ENCODE results near the gene PLCL2.

Gene PLCL2

DNA sequence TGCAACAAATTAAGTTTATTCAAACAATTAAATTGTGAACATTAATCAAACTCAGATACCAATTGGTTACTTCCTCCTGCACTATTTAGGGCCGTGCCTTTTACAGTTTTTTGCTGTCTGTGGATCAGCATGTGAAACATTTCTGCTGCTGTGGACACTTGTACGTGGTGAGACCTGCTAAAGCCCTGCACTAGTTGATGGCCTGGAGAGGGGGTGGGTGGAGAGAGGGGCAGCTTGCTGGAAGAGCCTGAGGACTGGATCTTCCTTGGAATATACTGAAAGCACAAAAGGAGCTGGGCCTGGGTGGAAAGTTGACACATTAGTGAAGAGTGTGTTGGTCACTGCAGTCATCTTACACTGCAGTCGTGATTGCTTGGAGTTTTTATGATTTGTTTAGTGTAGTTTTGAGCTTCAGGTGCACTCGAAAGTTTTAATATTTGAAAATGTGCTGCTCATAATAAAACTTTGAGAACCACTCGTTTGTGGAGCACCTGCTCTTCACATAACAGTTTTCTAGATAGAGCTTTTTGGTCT is 11.4 kb downstream of the PLCL2 start:
- DNase-seq: no peak

GRCh38 chr3:16896820-16897219 is 12.1 kb downstream of the PLCL2 start:
- DNase-seq: no peak

GRCh38 chr3:16897254-16897926 is 12.6 kb downstream of the PLCL2 start:
- no peak for DNase-seq

DNA sequence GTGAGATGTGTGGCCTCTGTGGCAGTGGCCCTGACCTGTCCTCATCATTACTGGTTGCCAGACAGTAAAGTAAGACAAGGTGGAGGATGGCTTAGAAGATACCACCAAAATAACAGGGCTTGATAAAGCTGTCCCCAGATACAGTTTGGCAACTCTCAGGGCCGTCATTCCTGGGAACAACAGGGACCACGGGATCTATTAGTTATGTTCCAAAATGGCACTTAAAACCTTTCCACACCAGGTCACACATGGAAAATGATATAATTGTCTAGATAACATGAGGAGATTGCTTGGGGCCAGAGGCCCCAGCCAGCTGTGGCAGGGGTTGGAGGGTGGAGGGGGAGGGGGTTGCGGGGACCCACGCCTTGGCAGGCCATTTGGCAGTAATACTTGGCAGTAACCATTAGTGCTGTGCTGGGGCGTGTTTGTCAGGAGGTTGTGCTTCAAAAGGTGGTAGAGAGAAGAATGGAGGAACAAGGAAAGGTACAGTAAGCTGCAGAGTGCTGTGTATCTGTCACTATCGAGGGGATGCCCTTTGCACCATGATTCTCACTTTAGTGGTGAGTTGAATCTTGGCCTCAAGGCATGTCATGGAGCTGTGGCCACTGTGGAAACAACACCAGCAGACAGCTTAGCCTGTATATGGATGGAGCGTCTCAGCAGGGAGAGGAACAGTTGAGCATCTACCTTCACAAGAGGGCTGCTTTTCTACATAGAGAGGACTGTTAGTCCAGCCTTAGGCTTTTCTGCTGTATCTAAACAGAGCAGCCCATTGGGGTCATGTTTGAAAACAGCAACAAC is 14.0 kb downstream of the PLCL2 start:
- DNase-seq: no peak

GRCh38 chr3:16899919-16900318 is 15.2 kb downstream of the PLCL2 start:
- DNase-seq: no peak

GRCh38 chr3:16900779-16901440 is 16.2 kb downstream of the PLCL2 start:
- no peak for DNase-seq

DNA sequence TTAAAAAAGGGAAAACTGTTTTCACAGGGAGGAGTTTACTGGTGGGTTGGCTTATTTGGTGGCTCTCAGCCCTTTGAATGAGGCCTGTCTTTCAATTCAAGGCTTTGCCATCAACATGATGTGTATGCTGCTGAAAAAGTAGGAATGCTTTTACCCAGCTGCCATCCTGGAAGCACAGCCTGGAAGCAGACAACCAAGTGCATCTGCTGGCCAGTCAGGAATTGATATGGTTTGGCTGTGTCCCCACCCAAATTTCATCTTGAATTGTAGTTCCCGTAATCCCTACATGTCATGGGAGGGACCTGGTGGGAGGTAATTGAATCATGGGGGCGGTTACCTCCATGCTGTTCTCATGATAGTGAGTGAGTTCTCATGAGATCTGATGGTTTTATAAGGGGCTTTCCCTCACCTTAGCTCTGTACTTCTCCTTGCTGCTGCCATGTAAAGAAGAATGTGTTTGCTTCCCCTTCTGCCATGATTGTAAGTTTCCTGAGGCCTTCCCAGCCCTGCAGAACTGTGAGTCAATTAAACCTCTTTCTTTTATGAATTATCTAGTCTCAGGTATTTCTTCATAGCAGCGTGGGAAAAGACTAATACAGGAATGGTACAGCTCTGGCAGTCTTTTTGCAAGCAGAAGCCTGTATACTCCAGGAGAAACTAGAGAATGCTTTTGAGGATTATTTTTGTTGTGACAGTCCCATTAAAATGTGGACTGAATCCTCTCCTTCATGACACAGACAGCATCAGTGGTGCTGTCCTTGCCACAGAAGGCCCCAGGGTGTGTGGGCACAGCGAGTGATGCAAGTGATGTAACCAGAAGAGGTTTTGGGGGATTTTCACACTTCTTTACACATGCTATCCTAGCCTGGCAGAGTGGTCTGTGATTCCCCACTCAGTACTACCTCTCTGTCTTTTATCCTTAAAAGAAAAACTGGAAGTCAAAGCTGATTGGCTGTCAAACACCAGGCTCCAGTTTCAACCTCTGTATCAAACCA is 20.0 kb downstream of the PLCL2 start:
- no peak for DNase-seq

DNA sequence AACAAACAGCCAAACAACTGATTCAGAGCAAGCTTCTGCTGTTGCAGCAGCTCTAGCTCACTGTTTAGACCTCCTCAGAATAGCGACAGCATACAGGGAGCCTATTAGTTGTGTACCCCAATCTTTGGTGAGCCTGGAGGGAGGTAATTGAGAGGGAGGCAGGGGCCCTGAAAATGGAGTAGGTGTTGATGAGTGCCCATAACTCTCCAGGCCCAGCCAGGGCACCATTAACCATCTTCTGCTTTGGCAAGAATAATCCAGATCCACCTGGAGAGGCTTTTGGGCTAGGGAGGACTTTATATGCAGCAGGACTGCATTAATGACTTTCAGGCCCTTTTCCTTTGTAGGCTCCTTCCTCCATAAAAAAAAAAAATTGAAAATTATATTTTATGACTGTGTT is 20.9 kb downstream of the PLCL2 start:
- no peak for DNase-seq

GRCh38 chr3:16906682-16907081 is 21.9 kb downstream of the PLCL2 start:
- DNase-seq: no peak

DNA sequence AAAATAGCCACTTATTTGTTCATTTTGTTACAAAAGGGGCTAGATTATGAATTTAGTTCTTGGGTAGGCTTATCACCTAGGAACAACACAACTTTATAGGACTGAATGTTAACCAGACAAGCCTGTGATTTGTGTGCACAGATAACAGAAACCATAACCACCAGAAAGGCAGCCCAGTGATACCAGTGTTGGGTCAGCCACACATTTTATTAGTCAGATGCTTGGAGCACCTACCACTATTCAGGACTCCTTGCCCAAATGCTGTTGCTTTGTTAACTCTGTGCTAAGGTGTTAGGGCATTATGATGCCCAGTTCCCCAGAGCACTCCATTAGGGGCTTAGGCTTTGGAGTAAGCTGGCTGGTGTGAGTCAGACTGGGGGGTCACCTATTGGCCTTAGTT is 22.5 kb downstream of the PLCL2 start:
- no peak for DNase-seq

DNA sequence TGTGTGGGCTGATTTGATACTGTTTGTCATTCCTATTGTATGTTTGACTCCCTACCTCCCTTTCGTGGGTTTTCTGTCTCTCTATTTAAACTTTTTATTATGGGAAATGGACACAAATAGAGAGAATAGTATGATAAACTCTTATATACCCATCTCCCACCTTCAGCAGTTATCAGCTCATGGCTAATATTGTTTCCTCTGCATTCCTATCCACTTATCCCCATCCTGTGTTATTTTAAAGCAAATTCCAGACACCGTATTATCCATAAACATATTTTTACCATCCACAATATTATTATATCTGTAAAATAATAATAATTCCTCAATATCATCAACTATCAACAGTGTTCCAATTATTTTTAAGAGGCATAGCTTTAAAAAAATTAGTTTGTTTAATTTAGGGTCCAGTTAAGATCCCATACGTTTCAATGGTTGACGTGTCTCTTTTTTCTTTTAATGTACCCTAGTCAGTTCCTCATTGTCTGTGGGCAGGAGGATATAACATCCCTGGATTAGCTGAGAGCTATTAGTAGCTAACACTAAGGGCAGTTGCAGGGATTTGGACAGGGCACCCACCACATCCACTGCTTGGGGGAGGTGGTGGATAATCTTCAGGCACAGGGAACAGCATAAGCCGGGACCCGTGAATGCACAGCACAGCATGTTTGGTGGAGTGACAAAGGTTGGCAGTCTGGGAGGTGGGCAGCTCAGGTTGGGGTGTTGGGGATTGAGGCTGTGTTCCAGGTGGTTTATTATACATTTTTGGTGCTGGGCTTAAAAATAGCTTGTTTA is 23.5 kb downstream of the PLCL2 start:
- DNase-seq: no peak

- no peak for DNase-seq
These were observed 24.1 kb downstream of the PLCL2 start for GRCh38 chr3:16908896-16909295.

- DNase-seq: no peak
These were observed 25.0 kb downstream of the PLCL2 start for GRCh38 chr3:16909802-16910201.

- no peak for DNase-seq
These were observed 25.5 kb downstream of the PLCL2 start for GRCh38 chr3:16910207-16910606.

DNA sequence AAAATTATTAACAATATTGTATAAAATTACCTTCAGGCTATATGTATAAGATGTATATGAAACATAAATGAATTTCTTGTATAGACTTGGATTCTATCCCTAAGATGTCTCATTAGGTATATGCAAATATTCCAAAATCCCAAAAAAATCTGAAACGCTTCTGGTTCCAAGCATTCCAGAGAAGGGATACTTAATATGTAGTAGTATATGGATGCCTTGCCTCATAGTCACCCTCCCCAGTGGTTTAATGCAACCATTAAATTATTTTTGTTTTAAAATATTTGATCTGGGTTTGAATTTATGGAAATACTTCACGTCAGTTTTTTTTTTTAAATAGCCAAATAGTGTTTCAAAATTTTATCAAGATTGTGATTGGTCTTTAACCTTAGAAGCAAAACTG is 27.2 kb downstream of the PLCL2 start:
- DNase-seq: no peak

DNA sequence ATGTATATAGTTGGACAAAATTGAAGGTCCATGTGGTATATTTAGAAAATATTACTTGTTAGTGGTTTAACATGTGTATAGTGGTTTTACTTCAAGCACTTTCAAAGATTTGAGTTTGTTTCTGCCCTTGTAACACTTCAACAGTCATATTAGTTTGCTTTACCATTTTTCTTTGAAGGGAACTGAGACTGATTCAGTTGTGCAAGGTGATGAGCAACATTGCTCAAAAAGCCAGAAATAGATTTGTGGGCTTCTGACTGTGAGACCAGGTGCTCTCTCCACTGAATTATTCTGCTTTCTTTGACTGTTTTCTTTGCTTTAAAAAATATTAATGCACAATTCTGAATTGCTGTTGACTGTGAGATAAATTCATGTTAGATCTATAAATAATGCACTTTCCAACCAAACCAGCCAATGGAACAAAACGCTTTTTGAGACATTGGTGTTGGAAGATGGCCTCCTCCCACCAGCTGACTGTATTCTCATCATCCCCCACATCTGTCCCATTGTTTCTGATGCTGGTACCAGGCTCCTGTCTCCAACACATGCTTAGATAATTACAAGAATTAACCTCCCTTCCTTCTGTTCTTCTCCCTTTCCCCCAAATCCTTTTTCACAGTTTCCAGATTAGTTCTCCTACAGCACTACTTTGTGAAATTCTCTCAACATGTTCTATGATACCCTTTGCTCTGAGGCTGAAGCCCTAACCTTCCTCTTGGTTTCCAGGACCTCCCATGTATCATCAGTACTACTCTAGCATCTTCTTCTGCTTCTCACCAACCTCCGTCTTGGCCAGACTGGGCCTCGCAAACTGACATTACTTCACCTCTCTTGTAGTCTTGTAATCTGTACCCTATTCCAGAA is 27.9 kb downstream of the PLCL2 start:
- DNase-seq: no peak

DNA sequence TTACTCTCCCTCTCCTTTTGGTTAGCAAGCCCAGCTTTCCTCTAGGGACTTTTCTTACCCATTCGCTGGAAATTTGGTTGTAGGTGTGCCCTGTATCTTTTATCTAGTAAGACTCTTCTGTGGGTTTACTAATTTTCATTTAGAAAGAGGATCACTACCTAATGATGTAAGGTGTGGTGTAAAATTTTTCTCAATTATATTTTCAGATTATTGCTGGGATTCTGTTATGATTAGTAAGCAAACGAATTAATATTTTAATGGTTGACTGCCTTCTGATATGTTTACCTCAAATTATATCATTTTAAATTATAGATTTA is 28.5 kb downstream of the PLCL2 start:
- DNase-seq: no peak

DNA sequence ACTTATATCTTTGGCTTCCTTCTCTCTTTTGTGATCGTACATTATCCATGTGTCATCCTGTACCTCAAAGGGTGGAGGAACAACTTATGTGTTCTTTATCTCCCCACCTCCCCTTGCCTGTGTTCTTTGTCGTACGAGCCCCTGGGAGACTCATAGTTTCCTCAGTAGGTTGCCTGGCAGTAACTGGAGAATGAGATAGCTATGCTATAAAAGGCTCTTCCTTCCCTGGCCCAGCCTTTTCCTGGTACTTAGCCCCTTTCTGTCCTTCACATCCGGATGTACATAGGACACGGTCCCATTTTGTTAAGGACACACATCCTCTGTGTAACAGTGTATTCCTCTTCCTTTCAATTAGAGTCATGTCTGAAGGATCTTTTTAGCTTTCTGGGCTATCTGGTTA is 32.1 kb downstream of the PLCL2 start:
- DNase-seq: no peak

GRCh38 chr3:16917256-16917935 is 32.6 kb downstream of the PLCL2 start:
- DNase-seq: no peak

Data from effector CD8-positive, alpha-beta T cell (primary cell).